Fibroblast of skin of right quadriceps (primary cell): Measurements from ENCODE around the gene PIK3CD.
"Not testable (repeated sequence)": the region's sequence is repeated elsewhere in the genome, so short reads cannot be mapped to it uniquely, and the experiment has no call there.

Experiments
- DNase-seq: peaks from one replicate; pipeline ENCODE4 v3.0.0-alpha.2; 2013

PIK3CD gene

DNA sequence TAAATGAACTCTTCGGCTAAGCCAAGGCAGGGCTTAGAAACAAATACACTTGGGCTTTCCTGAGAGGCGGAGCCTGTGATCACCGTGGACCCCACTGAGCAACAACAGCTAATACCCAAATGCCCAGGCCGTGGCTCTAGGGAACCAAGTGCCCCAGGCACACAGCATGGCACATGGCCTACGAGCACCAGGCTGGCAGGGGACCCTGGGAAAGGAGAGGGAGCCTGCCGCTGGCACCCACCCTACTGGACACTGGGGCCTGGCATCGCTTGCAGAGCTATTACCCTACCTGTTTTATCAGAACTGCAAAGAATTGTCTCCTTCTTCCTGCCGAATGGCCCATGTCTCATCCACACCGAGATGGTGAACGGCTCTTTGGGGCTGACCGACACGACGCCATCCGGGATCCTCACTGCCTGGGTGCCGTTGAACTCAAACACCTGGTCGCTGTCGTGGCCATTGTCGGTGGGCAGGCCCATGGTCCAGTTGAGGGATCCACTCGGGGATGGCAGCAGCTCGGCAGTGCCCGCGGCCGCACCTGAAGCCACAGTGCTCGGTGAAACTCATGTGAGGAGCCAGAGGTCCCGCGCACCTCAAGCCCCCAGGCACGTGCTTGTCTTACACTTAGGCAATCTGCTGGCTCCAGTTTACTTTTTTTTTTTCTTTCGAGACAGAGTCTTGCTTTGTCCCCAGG lies 92.7 kb downstream of the PIK3CD start:
- DNase-seq, result no peak

DNA sequence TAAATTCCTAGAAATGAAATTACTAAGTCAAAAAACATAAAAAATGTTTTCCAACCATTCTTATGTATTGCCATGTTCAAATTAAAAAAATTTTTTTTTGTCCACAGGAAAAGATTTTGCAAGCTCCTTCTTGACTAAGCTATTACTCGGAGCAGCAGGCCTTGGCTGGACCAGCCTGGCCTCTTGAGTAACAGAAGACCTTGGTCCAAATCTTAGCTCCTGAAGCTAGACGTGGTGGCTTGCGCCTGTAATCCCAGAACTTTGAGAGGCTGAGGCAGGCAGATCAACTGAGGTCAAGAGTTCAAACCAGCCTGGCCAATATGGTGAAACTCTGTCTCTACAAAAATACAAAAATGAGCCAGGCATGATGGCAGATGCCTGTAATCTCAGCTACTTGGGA lies 94.7 kb downstream of the PIK3CD start:
- DNase-seq, result no peak

DNA sequence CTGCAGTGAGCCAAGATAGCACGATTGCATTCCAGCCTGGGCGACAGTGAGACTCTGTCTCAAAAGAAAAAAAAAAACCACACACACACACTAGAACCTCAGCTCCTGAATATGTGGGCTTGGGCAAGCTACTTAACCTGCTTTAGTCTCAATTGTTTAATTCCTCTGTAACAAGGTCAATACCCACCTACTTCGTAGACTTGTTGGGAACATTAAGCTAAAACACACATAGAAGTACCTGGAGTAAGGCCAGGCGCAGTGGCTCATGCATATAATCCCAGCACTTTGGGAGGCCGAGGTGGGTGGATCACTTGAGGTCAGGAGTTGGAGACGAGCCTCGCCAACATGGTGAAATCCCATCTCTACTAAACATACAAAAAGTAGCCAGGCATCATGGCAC lies 95.1 kb downstream of the PIK3CD start:
- no peak for DNase-seq

DNA sequence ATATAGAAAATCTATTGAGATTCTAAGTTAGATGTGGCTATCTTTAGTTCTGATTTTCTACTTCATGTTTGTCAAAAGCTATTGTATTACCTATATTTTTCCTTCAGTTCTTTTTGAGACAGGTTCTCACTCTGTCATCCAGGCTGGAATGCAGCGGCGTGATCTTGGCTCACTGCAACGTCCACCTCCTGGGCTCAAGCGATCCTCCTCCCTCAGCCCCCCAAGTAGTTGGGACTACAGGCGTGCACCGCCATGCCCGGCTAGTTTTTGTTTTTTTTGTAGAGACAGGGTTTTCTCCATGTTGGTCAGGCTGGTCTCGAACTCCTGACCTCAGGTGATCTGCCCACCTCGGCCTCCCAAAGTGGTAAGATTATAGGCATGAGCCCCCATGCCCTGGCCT lies 96.9 kb downstream of the PIK3CD start:
- not testable (repeated sequence) for DNase-seq

DNA sequence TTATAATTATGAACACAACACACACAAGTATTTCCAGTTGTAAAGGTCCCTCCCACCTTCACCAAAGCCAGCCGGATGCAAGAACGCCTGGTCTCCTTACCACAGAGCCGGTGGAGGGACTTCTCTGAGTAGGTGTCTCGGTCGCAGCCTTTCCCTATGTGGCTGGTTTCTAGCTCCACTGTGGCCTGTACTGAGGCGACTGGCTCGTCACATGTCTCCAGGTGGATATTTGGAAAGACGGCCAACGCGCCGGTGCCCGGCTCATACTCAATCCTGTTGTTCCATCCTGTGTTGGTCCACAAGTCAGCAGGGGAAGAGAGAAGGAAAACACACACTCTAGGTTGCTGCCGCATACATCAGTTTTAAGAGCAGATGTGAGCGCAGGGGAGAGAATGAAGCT lies 97.8 kb downstream of the PIK3CD start:
- DNase-seq, result no peak

DNA sequence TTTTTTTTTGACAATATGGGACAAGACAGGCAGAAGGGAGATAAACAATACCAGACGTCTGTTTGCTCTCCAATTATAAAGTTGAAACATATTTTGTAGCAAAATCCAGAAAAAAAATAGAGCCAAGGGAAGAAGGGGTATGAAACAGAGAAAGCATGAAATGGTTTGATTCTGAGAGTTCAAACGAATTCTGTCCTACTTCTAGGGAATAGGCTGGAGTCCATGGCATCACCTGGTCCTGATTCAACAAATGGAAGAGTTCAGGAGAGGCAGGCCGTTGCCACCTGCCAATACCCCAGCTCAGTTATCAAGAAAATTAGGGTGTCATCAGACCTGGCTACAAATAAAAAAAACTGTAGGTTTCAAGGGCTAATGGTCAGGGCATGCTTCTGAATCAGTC lies 100.4 kb downstream of the PIK3CD start:
- no peak for DNase-seq

DNA sequence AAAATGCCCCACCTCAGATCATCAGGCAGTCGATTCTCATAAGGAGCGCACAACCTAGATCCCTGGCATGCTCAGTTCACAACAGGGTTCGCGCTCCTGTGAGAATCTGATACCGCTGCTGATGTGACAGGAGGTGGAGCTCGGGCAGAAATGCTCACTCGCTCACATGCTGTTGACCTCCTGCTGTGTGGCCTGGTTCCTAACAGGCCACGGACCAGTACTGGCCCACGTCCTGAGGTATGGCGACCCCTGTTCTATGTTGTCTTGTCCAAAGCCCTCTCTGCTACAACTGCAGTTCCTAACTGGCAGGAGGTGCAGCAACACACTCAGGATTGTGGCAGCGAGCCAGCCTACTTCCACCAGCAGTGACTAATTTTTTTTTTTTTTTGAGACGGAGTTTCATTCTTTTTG lies 101.6 kb downstream of the PIK3CD start:
- DNase-seq, result peak; percentile 79

DNA sequence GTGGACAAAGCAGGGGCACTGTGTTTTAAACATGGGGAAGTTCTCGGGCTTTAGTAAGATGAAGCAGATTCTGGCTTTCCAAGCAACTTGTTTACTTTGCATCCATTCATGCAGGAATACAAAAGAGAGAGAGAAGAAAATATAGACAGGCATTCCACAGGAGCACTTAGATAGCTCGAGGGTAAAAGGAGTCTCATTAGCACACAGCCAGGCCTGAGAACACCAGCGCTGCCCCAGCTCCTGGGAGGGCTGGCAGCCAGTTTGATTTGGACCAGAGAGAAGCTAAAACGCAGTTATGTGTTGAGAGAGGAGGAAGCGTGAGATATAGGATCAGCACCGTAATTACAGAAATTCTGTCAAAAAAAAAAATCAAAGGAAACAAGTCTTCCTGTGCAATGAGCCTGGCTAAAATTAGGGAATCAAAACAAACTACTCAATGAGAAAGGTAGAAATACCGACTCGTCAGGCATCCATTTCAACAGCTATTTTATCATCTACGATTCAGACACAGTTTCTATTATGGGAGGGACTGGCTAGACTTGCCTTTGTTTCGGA lies 104.0 kb downstream of the PIK3CD start:
- DNase-seq, result no peak

DNA sequence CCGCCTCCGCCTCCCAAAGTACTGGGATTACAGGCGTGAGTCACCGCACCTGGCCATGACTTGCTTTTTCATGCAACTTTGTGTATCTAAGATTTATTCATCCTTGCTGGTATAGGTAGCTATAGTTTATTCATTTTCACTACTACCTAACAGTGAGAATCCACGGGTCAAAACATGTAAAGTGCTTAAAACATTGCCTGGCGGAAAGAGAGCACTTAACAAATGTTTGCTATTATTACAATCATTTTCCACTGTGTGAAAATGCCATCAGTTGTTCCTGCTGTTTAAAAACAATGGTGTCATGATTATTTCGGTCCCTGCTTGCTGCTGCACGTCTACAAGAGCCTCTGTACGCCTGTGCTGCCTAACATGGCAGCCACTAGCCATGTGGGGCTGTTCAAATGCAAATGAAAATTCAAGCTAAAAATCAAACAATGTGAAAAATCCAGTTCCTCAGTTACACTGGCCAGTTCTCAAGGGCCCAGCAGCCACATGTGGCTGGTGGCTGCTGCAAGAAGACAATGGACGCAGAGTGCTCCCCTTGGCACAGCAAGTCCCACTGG lies 107.1 kb downstream of the PIK3CD start:
- DNase-seq, result no peak

DNA sequence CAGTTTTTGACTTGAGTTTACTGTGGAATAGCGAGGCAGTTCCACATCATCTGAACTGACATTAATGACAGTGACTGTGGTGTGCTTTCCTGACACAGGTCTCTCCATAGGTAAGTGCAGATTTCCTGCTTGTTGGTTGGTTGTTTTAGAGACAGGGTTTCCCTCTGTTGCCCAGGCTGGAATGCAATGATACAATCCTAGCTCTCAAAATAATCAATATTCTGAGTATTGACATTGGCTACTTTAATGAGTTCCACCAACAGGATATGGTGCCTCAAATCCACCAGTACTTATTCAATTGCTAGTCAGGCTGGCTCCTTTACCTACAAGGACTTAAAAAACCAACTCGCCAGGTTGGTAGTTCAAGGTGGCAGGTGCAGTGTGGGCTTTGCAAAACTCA lies 108.4 kb downstream of the PIK3CD start:
- DNase-seq, result no peak

DNA sequence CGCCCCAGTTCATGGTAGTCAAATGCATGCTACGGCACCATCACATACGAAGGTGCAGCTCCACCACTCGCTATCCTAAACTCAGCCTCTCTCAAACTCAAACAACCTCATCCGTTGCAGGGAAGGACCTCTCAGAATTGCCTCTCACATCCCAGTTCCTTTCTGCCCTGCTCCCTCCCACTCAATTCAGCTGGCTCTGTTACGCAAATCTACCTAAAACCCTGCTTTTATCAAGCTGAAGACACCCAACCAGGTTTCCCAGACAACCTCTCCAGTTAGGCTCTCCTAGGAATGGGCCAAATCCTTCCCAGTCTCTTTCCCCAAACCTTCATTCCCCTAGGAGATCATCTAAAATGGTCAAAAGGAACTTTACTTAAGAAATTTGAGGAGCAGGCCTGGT lies 109.3 kb downstream of the PIK3CD start:
- no peak for DNase-seq

DNA sequence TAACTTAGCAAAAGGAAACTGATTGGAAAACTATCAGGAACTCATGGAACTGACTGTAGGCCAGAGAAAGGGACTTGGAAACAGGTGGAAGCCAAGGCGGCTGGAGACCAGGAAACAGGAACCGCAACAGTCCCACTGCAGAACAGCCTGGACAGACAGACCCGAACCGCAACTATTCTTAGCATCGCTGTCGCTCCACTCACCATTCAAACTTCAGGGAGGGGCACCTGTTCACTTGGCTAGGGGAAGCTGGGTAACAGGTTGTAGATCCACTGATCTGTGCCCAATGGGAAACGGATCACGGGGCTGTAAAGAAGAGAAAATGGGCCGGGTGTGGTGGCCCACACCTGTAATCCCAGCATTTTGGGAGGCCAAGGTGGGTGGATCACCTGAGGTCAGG lies 110.3 kb downstream of the PIK3CD start:
- no peak for DNase-seq

DNA sequence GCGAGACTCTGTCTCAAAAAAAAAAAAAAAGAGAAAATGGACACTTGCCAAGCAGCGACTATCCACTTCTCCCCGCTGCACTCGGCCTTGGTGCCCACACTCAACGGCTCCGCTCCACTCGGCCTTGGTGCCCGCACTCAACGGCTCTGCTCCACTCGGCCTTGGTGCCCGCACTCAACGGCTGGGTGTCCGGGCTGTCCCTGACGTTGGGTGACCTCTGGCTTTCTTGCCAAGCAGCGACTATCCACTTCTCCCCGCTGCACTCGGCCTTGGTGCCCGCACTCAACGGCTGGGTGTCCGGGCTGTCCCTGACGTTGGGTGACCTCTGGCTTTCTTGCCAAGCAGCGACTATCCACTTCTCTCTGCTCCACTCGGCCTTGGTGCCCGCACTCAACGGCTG lies 110.9 kb downstream of the PIK3CD start:
- not testable (repeated sequence) for DNase-seq

DNA sequence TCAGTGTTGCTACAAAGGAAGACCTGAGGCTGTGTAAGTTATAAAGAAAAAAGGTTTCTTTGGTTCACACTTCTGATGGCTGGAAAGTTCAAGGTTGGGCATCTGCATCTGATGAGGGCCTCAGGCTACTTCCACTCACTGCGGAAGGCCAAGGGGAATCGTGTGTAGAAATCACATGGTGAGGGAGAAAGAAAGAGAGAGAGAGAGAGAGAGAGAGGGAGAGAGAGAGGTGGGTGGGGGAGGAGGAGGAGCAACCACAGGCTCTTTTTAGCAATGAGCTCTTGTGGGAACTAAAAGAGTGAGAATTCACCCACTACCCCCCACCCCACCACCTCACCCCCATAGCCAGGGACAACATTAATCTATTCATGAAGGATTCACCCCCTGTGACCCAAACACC lies 112.4 kb downstream of the PIK3CD start:
- no peak for DNase-seq

DNA sequence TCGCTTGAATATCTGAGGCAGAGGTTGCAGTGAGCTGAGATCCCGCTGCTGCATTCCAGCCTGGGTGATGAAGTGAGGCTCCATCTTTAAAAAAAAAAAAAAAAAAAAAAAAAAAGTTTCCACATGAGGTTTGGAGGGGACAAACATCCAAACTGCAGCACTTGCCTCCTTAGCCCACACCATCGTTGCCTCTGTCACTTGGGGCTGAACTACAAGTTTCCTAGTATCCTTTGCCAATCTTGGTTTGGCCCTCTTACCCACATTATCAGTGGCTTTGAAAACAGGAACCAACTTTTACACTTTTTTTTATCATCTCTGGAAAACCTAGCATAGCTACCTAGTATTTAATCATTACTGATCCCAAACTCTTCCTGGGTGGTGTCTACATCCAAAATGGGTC lies 113.0 kb downstream of the PIK3CD start:
- no peak for DNase-seq

DNA sequence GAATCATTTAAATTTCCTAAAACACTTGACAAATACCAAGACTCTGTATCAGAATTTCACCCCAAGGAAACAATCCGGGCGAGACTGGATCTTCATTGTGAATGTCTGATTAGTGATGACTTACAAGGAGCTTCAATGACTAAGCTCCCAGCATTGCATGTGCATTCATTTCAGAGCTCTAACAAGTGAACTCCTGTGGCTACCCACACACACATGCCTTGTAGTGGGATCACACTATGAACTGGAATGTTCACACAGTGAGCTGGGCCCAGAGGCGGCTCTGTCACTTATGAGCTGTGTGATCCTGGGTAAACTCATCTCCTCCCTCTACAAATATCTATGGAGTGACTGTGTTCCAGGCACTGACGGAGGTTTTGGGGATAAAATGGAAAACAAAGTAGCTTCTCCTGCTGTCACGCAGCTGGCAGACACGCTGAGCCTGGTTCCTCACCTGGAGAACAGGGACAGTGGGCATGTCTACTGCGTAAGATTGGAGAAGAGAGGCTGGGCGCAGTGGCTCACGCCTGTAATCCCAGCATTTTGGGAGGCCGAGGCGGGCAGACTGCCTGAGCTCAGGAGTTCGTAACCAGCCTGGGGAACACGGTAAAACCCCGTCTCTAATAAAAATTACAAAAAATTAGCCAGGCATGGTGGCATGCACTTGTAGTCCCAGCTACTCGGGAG lies 115.4 kb downstream of the PIK3CD start:
- peak; percentile 99 for DNase-seq

DNA sequence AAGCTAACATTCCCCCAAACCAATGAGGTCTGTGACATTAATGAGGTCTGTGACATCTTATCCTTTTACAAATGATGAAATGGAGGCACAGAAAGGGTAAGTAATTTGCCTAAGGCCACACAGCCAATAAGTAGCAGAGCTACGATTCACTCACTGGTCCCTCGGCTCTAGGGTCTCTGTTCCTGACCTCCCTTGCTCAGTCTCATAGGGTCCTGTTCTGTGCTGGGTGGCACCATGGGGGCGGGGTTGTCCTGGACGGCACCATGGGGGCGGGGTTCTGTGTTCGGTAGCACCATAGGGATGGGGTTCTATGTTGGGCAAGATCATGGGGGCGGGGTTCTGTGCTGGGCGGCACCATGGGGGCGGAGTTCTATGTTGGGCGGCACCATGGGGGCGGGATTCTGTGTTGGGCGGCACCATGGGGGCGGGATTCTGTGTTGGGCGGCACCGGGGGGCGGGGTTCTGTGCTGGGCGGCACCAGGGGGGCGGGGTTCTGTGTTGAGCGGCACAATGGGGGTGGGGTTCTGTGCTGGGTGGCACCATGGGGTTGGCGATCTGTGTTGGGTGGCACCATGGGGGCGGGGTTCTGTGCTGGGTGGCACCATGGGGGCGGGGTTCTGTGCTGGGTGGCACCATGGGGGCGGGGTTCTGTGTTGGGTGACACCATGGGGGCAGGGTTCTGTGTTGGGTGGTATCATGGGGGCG lies 116.6 kb downstream of the PIK3CD start:
- DNase-seq, result no peak

DNA sequence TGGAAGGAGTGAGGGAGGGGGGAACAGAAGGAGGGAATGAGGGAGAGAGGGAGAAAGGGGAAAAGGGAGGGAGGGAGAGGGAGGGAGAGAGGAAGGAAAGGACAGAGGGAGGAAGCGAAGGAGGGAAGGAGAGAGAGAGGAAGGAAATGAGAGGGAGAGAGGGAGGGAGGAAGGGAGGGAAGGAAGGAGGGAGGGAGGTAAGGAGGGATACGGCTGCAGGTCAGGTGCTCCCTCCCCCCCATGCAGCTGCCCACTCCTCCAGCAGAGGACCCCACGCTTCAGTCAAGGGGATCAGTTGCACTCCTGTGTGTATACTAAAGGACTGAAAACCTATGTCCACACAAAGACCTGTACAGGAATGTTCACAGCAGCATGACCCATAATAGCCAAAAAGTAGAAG lies 117.5 kb downstream of the PIK3CD start:
- no peak for DNase-seq

DNA sequence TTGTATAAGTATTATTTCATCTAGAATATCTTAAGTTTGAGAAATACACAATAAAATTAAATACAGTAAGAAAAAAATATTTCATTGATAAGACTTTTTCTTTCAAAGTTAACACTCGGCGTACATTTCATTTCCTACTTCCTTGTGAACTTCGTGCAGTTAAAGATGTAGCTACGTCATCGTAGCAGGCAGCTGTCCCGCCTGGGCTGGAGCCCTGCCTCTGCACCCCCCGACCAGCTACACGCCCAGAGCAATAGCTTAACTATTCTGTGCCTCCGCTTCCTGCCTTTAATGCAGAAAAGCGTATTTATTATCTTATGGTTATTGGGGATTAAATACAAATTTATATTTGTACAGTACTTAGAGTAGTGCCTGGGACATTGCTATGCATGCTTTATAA lies 118.8 kb downstream of the PIK3CD start:
- DNase-seq, result no peak

DNA sequence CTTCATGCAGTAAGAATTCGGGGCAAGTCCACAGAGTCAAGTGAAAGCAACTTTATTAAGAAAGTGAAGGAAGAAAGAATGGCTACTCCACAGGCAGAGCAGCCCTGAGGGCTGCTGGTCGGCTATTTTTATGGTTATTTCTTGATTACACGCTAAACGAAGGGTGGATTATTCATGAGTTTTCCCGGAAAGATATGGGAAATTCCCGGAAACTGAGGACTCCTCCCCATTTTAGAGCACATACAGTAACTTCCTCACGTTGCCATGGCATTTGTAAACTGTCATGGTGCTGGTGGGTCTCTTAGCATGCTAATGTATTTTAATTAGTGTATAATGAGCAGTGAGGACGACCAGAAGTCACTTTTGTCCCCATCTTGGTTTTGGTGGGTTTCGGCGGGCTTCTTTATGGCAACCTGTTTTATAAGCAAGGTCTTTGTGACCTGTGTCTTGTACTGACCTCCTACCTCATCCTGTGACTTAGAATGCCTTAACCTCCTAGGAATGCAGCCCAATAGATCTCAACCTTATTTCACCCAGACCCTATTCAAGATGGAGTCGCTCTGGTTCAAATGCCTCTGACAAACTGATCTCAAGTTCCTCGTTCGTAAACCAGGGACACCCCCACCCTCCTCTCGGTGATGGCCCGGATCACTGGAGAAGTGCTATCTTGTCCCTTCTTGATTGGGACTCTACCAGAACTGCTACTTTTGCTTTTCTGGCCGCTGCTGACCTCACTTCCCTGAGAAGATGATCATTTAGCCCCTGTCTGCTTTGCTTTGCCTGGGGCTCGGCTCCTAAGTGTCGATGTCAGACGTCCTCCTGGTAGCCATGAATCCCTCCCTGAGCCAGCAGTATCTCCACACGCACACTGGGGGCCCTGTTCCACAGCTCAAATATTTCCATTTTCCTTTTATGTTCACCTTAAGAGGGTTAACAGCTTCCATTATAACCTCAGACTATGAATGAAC lies 123.5 kb downstream of the PIK3CD start:
- no peak for DNase-seq

DNA sequence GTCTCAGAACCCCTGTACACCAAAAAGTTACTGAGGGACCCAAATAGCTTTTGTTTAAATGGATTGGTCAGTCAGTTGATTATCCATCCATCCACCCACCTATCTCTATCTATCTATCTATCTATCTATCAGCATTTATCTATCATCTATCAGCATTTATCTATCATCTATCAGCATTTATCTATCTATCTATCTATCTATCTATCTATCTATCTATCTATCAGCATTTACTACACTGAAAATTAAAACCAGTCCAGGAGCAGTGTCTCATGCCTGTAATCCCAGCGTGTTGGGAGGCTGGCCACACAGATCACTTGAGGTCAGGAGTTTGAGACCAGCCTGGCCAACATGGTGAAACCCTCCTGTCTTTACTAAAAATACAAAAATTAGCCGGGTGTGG lies 125.2 kb downstream of the PIK3CD start:
- no peak for DNase-seq
